ENCODE measurements around the gene RGS19. TPM values are rescaled to one million over a fixed set of nuclear protein-coding genes. Genes with fewer than 3 reads are reported as not detected.

The RGS19 gene
- total RNA-seq, 4 donors from 2014 or later: 10.4 to 26.4 (median 16.6) TPM

- DNase-seq (ENCODE audit: low spot score in 2 of 2): no peak
- H3K4me3 ChIP-seq (ENCODE audit: low read depth, poor library complexity, severe bottlenecking): no peak overlapping the region
- 71 to 81% methylated on average over 17 of the region's 17 CpGs for WGBS, 2 donors
- intact Hi-C loops (cut with DNase I; ENCODE audit: low total_unique reads): no loop called here
- TF ChIP-seq POLR2A (IDR thresholded peaks at IDR 0.05): no peak
- no peak for TF ChIP-seq CTCF (IDR thresholded peaks at IDR 0.05)
These were observed 1.7 kb upstream of the RGS19 start for GRCh38 chr20:64080813-64081623.

GRCh38 chr20:64080013-64080812, 895 bp upstream of the RGS19 start, which contains the start of gene OPRL1:
Gene OPRL1 (plus strand): TSS chr20:64080082. CDS start chr20:64092721, 12,639 bp downstream.
- 12 to 16% methylated on average over 23 to 29 of the region's 62 CpGs for WGBS, 2 donors
- peak within 1 kb of the TSS; percentile 56 for H3K4me3 ChIP-seq (ENCODE audit: low read depth, poor library complexity, severe bottlenecking)
- intact Hi-C loops (cut with DNase I; ENCODE audit: low total_unique reads): no loop called here
- no peak for TF ChIP-seq POLR2A (IDR thresholded peaks at IDR 0.05)
- no peak for DNase-seq (ENCODE audit: low spot score in 2 of 2)

GRCh38 chr20:64078934-64079272, 415 bp downstream of the RGS19 start:
- WGBS, 2 donors: 11 to 13% methylated on average over 4 of the region's 4 CpGs
- no peak for DNase-seq (ENCODE audit: low spot score in 2 of 2)
- intact Hi-C loops (cut with DNase I; ENCODE audit: low total_unique reads): no loop called here

GRCh38 chr20:64077876-64078551, 1.3 kb downstream of the RGS19 start:
- TF ChIP-seq POLR2A (IDR thresholded peaks at IDR 0.05) (no peak), CTCF (IDR thresholded peaks at IDR 0.05) (no peak)
- DNase-seq (ENCODE audit: low spot score in 2 of 2): no peak
- WGBS, 2 donors: 35 to 46% methylated on average over 15 of the region's 15 CpGs

More at GRCh38 chr20:64078934-64079272, 415 bp downstream of the RGS19 start:
- no peak for TF ChIP-seq CTCF (IDR thresholded peaks at IDR 0.05)
- H3K4me3 ChIP-seq (ENCODE audit: low read depth, poor library complexity, severe bottlenecking): peak overlapping the region; percentile 56

GRCh38 chr20:64077541-64077875, 1.8 kb downstream of the RGS19 start:
- H3K4me3 ChIP-seq (ENCODE audit: low read depth, poor library complexity, severe bottlenecking): no peak overlapping the region
- no peak for DNase-seq (ENCODE audit: low spot score in 2 of 2)
- intact Hi-C loops (cut with DNase I; ENCODE audit: low total_unique reads): no loop called here
- TF ChIP-seq POLR2A (IDR thresholded peaks at IDR 0.05): no peak
- no peak for TF ChIP-seq CTCF (IDR thresholded peaks at IDR 0.05)
- WGBS, 2 donors: 52 to 67% methylated on average over 5 to 7 of the region's 7 CpGs

More at GRCh38 chr20:64077876-64078551, 1.3 kb downstream of the RGS19 start:
- intact Hi-C loops (cut with DNase I; ENCODE audit: low total_unique reads): no loop called here
- H3K4me3 ChIP-seq (ENCODE audit: low read depth, poor library complexity, severe bottlenecking): no peak overlapping the region

GRCh38 chr20:64077094-64077493, 2.2 kb downstream of the RGS19 start:
- intact Hi-C loops (cut with DNase I; ENCODE audit: low total_unique reads): no loop called here
- no peak overlapping the region for H3K4me3 ChIP-seq (ENCODE audit: low read depth, poor library complexity, severe bottlenecking)
- WGBS, 2 donors: 83 to 95% methylated on average over 3 to 8 of the region's 8 CpGs
- no peak for TF ChIP-seq POLR2A (IDR thresholded peaks at IDR 0.05)
- TF ChIP-seq CTCF (IDR thresholded peaks at IDR 0.05): no peak
- no peak for DNase-seq (ENCODE audit: low spot score in 2 of 2)
